AG09319 (cell line): ENCODE data around the gene EZR.

ENCODE experiments used
- DNase-seq: peaks from one replicate; pipeline ENCODE4 v3.0.0-alpha.2; 2010; ENCODE audit warnings: low read depth; ENCODE audit errors: extremely low read depth
- TF ChIP-seq, protein P1 (sequence below): IDR thresholded peaks from 2 replicates; pipeline ENCODE4 v1.5.1; 2011; ENCODE audit warnings: low read depth, mild to moderate bottlenecking, inconsistent platforms, low read length, moderate library complexity

The EZR gene

DNA sequence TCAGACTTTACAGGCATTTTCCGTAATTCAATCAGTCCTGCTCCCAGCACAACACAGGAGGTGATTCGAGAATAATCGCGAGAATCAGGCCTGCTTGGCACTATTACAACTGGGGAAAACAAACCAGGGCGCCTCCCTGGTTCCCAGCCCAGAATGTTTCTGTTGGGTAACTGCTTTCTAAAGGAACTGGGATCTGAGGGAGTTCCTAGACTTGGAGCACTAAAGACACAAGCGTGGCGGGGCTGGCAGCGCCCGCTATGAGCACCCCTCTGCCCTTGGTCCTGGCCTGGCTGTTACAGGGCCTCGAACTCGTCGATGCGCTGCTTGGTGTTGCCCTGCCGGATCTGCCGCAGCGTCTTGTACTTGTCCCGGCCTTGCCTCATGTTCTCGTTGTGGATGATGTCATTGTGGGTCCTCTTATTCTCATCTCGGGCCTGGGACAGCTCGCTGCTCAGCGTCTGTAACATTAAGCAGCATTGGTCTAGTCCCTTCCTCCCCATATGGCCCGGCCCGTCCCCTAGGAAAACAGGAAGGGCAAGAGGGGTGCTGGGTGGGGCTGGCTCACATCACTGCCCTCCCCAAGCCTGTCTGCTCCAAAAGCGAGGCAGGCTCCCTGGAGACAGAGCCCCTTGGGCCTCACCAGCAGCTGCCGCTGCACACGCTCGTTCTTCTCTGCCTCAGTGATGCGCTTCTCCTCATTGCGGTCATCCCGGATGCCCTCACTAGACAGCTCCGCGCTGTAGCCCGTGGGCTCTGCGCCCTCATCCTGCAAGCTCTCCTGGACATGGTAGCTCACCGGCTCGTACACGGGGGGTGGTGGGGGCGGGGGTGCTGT lies 52.3 kb downstream of the EZR start:
- DNase-seq = no peak
- TF ChIP-seq, protein P1, sequence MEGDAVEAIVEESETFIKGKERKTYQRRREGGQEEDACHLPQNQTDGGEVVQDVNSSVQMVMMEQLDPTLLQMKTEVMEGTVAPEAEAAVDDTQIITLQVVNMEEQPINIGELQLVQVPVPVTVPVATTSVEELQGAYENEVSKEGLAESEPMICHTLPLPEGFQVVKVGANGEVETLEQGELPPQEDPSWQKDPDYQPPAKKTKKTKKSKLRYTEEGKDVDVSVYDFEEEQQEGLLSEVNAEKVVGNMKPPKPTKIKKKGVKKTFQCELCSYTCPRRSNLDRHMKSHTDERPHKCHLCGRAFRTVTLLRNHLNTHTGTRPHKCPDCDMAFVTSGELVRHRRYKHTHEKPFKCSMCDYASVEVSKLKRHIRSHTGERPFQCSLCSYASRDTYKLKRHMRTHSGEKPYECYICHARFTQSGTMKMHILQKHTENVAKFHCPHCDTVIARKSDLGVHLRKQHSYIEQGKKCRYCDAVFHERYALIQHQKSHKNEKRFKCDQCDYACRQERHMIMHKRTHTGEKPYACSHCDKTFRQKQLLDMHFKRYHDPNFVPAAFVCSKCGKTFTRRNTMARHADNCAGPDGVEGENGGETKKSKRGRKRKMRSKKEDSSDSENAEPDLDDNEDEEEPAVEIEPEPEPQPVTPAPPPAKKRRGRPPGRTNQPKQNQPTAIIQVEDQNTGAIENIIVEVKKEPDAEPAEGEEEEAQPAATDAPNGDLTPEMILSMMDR = no peak

DNA sequence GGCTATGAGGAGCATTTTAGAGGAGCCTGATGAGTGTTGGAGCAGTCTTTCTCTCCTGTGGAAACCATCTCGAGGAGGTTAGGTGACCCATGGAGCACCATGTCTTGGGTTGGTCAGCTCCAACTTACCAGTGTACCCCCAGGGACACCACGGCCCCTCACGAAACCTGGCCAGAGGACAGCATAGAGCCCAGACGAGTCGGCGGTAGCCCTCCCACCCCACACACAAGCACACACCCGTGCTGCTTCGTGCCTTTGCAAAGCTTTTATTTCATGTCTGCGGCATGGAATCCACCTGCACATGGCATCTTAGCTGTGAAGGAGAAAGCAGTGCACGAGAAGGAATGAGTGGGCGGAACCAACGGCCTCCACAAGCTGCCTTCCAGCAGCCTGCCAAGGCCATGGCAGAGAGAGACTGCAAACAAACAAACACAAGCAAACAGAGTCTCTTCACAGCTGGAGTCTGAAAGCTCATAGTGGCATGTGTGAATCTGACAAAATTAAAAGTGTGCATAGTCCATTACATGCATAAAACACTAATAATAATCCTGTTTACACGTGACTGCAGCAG lies 53.6 kb downstream of the EZR start:
- DNase-seq = no peak
- TF ChIP-seq, protein P1 = no peak

DNA sequence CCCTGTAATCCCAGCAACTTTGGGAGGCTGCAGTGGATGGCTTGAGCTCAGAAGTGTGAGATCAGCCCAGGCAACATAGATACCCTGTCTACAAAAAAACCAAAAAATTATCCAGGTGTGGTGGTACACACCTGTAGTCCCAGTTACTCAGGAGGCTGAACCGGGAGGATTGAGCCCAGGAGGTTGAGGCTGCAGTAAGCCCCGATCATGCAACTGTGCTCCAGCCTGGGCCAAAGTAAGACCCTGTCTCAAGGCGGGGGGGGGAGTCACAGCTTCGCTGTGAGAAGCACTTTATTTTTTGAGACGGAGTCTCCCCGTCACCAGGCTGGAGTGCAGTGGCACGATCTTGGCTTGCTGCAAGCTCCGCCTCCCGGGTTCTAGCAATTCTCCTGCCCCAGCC lies 54.2 kb downstream of the EZR start:
- no peak for DNase-seq
- TF ChIP-seq, protein P1 = no peak

DNA sequence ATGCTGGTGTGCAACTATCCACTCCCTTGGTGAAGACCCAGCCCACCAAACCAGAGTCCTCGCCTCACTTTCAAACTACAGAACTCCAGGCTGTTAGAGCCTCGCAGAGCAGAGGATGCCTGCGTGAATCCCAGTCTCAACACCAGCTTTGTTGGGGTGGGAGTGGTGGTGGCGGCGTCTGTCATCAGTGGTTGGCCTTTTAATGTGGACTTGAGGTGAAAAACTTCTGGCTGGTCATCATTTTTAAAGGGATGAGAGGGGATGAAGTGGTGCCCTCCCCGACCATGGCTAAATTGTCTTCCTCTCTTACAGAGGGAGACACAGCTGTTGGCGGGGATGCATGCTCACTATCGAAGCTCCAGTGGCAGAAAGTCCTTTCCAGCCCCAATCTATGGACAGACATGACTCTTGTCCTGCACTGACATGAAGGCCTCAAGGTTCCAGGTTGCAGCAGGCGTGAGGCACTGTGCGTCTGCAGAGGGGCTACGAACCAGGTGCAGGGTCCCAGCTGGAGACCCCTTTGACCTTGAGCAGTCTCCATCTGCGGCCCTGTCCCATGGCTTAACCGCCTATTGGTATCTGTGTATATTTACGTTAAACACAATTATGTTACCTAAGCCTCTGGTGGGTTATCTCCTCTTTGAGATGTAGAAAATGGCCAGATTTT lies 54.9 kb downstream of the EZR start:
- no peak for DNase-seq
- TF ChIP-seq, protein P1 = no peak

DNA sequence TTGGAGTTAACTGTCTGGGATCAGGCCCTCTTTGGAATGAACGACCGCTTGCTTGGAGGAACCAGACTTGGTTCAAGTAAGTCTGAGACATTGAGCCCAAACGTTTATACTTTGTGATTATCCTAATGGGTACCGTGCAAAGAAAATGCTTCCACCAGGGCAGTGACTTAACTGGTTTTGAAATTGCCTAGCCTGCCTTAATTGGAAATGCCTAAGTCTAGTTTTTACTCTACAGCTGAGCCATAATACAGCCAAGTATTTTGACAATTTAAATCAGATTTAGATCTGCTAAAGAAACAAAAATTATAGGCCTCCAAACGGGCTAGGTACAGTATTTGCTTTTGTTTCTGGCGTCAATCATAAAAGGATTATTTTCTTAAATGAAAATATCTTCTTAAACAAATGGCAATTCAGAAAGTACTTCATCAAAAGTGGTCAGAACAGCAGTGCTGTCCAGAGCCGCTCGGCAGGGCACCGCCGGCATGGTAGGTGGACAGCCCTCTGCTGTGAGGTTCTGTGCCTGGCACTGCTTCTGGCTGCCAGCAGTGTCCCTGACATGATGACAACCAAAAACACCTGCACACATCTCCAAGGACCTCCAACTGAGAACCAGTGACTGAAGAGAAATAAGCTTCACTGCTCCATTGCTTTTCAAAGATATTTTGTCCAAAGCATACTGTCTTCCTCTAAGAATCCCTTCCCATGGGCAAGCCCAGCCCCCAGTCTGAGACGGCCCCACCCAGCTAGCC lies 55.6 kb downstream of the EZR start:
- TF ChIP-seq, protein P1 = no peak
- no peak for DNase-seq

DNA sequence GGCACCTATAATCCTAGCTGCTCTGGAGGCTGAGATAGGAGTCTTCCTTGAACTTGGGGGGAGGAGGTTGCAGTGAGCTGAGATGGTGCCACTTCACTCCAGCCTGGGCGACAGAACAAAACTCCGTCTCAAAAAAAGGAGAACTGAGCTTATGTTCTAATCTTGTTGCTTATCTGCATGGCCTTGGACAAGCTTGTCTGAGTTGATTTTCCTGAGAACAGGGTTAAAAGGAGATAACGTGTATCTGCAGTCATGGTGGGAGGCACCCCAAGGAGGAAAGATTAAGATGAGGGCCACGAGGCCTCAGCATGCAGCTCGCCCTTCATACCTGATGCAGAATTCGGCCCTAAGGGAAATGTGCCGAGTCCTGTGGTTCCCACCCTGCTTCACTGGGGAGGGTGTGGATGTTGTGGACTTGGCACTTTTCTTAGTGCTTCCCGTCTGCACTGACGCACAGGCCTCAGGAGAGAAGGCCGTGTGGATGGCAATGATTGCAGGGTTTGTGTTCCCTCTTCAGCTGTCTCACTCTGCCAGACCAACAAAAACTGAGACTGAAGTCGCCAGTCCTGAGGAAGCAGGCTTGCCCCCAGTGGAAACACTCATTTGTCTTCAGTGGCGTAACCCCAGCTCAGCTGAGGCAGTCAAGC lies 56.3 kb downstream of the EZR start:
- TF ChIP-seq, protein P1 = no peak
- no peak for DNase-seq
